Right atrium auricular region (tissue), 2 donors: ENCODE data around the gene CCDC12. TPM values are rescaled to one million over a fixed set of nuclear protein-coding genes. Genes with fewer than 3 reads are reported as not detected.

Source experiments
- DNase-seq: peaks from one replicate; pipeline ENCODE4 v3.0.0-alpha.2; 2019; ENCODE audit warnings: low spot score
- H3K27ac ChIP-seq, 2 donors: fragments of 200-600 bp; sonication (generic); 1 replicate in 1 of 2; 2 replicates in 1 of 2; pipeline ENCODE4 v1.5.1; 2016 to 2019
- H3K27me3 ChIP-seq, 2 donors: fragments of 200-600 bp; sonication (generic); one replicate each; pipeline versions ENCODE4 v1.5.1 to v1.6.0; 2017 to 2019
- H3K36me3 ChIP-seq: fragments of 200-600 bp; sonication (generic); one replicate; pipeline ENCODE4 v1.5.1; 2016
- H3K4me1 ChIP-seq, 2 donors: fragments of 200-600 bp; sonication (generic); one replicate each; pipeline versions ENCODE4 v1.5.1 to v1.6.0; 2017 to 2019
- H3K4me3 ChIP-seq, 2 donors: fragments of 200-600 bp; sonication (generic); 1 replicate in 1 of 2; 2 replicates in 1 of 2; pipeline ENCODE4 v1.5.1; 2017 to 2019; ENCODE audit warnings: mild to moderate bottlenecking in 1 of 2, moderate library complexity in 1 of 2
- H3K9me3 ChIP-seq, 2 donors: fragments of 200-600 bp; sonication (generic); one replicate each; pipeline ENCODE4 v1.5.1; 2019
- CTCF ChIP-seq, 2 donors: fragments of 200-600 bp; sonication (generic); IDR thresholded peaks; one replicate each; pipeline ENCODE4 v1.5.1; 2019; ENCODE audit warnings: antibody characterized with exemption in 2 of 2
- total RNA-seq, 2 donors: library from RNA; depleted of rRNA; stranded (reverse); fragments of >200 nt; gene quantifications; one replicate each; pipeline ENCODE4 v1.1.0, GENCODE V29; 2016

Gene CCDC12
- total RNA-seq, 2 donors from 2014 or later = 27.5 to 38.6 TPM

- Histone ChIP-seq H3K36me3 (no peaks in the 10 kb centered on the region), H3K27ac (no peak overlapping the region), H3K4me1 (peaks cover 0 to 39% of the 10 kb centered on the region in 2 donors), H3K4me3 (no peak overlapping the region), H3K27me3 (no peaks in the 10 kb centered on the region), H3K9me3 (no peaks in the 10 kb centered on the region)
- no peak for DNase-seq
- TF ChIP-seq CTCF (IDR thresholded peaks at IDR 0.05) = no peak
These were observed 80.2 kb downstream of the CCDC12 start for GRCh38 chr3:46896386-46896785.

- Histone ChIP-seq H3K27ac (no peak overlapping the region), H3K36me3 (no peaks in the 10 kb centered on the region), H3K27me3 (no peaks in the 10 kb centered on the region), H3K4me1 (peaks cover 0 to 41% of the 10 kb centered on the region in 2 donors), H3K4me3 (no peak overlapping the region), H3K9me3 (no peaks in the 10 kb centered on the region)
- DNase-seq = no peak
- TF ChIP-seq CTCF (IDR thresholded peaks at IDR 0.05) = no peak
These were observed 80.8 kb downstream of the CCDC12 start for GRCh38 chr3:46895761-46896160.

- Histone ChIP-seq H3K4me1 (peaks cover 0 to 41% of the 10 kb centered on the region in 2 donors), H3K27me3 (no peaks in the 10 kb centered on the region), H3K27ac (no peak overlapping the region), H3K4me3 (no peak overlapping the region), H3K9me3 (no peaks in the 10 kb centered on the region), H3K36me3 (no peaks in the 10 kb centered on the region)
- peak; percentile 77 to 91 for TF ChIP-seq CTCF (IDR thresholded peaks at IDR 0.05)
- DNase-seq = peak; percentile 83
These were observed 81.3 kb downstream of the CCDC12 start for GRCh38 chr3:46895204-46895660.

- Histone ChIP-seq H3K27ac (peak overlapping the region in 1 of 2 donors; percentile 22), H3K9me3 (no peaks in the 10 kb centered on the region), H3K36me3 (no peaks in the 10 kb centered on the region), H3K4me3 (no peak overlapping the region), H3K4me1 (peaks cover 0 to 33% of the 10 kb centered on the region in 2 donors), H3K27me3 (no peaks in the 10 kb centered on the region)
- TF ChIP-seq CTCF (IDR thresholded peaks at IDR 0.05) = no peak
- DNase-seq = no peak
These were observed 82.3 kb downstream of the CCDC12 start for GRCh38 chr3:46894256-46894655.

- TF ChIP-seq CTCF (IDR thresholded peaks at IDR 0.05) = no peak
These were observed 82.8 kb downstream of the CCDC12 start for GRCh38 chr3:46893763-46894162.

GRCh38 chr3:46893146-46893748 is 83.3 kb downstream of the CCDC12 start:
- H3K4me3 ChIP-seq = peak overlapping the region in 1 of 2 donors; percentile 50
- no peak for TF ChIP-seq CTCF (IDR thresholded peaks at IDR 0.05)
- no peak for DNase-seq
- peak overlapping the region; percentile 49 to 59 for H3K27ac ChIP-seq
- peaks cover 0 to 24% of the 10 kb centered on the region in 2 donors for H3K4me1 ChIP-seq
- no peaks in the 10 kb centered on the region for H3K9me3 ChIP-seq
- H3K36me3 ChIP-seq = no peaks in the 10 kb centered on the region
- H3K27me3 ChIP-seq = no peaks in the 10 kb centered on the region

More at GRCh38 chr3:46893763-46894162, 82.8 kb downstream of the CCDC12 start:
- Histone ChIP-seq H3K36me3 (no peaks in the 10 kb centered on the region), H3K9me3 (no peaks in the 10 kb centered on the region), H3K27me3 (no peaks in the 10 kb centered on the region), H3K4me3 (no peak overlapping the region), H3K27ac (peak overlapping the region in 1 of 2 donors; percentile 22), H3K4me1 (peaks cover 0 to 29% of the 10 kb centered on the region in 2 donors)
- DNase-seq = no peak
